Peyer's patch (tissue), 4 donors: Measurements from ENCODE around the gene CDH2. TPM values are rescaled to one million over a fixed set of nuclear protein-coding genes. Genes with fewer than 3 reads are reported as not detected.

Experiments
- DNase-seq, 3 donors: peaks; one replicate each; pipeline ENCODE4 v3.0.0-alpha.2; 2017 to 2019
- H3K27ac ChIP-seq, 4 donors: fragments of 200-600 bp; sonication (generic); one replicate each; pipeline ENCODE4 v1.5.1; 2016 to 2019
- H3K27me3 ChIP-seq, 2 donors: fragments of 200-600 bp; sonication (generic); one replicate each; pipeline ENCODE4 v1.5.1; 2019
- H3K36me3 ChIP-seq, 3 donors: fragments of 200-600 bp; sonication (generic); one replicate each; pipeline ENCODE4 v1.5.1; 2016 to 2019
- H3K4me1 ChIP-seq, 4 donors: fragments of 200-600 bp; sonication (generic); one replicate each; pipeline ENCODE4 v1.5.1; 2016 to 2019
- H3K4me3 ChIP-seq, 4 donors: fragments of 200-600 bp; sonication (generic); 1 replicate in 3 of 4; 2 replicates in 1 of 4; pipeline ENCODE4 v1.5.1; 2016 to 2019; ENCODE audit warnings: mild to moderate bottlenecking in 1 of 4
- H3K9me3 ChIP-seq, 4 donors: fragments of 200-600 bp; sonication (generic); one replicate each; pipeline ENCODE4 v1.5.1; 2016 to 2019; ENCODE audit warnings: mild to moderate bottlenecking in 1 of 4
- CTCF ChIP-seq, 6 experiments: fragments of 450-650 bp in 4 of 6; fragments of 200-600 bp in 2 of 6; sonication (generic) in 1 of 6; IDR thresholded peaks; one replicate each; pipeline ENCODE4 v1.5.1; 2017 to 2019; ENCODE audit warnings: antibody characterized with exemption in 6 of 6, mild to moderate bottlenecking in 3 of 6, moderate library complexity in 1 of 6
- POLR2A ChIP-seq, 2 donors: fragments of 450-650 bp; IDR thresholded peaks; one replicate each; pipeline ENCODE4 v1.5.1; 2017; ENCODE audit warnings: antibody characterized with exemption in 2 of 2, mild to moderate bottlenecking in 2 of 2, moderate library complexity in 2 of 2
- total RNA-seq, 4 donors: library from RNA; depleted of rRNA; stranded (reverse); fragments of >200 nt; gene quantifications; one replicate each; pipeline ENCODE4 v1.1.0, GENCODE V29; 2016

Gene CDH2
- total RNA-seq, 4 donors from 2014 or later, result 0.66 to 1.3 TPM; not detected in 2

GRCh38 chr18:28198620-28199019 lies 21.7 kb upstream of the CDH2 start:
- Histone ChIP-seq H3K4me1 (no peaks in the 10 kb centered on the region), H3K27ac (no peak overlapping the region)
- TF ChIP-seq CTCF (IDR thresholded peaks at IDR 0.05) (no peak), POLR2A (IDR thresholded peaks at IDR 0.05) (no peak)

GRCh38 chr18:28193177-28193778 lies 16.3 kb upstream of the CDH2 start:
- Histone ChIP-seq H3K27ac (no peak overlapping the region), H3K4me3 (no peak overlapping the region)

More at GRCh38 chr18:28198620-28199019, 21.7 kb upstream of the CDH2 start:
- no peak for DNase-seq
- Histone ChIP-seq H3K27me3 (no peaks in the 10 kb centered on the region), H3K9me3 (no peaks in the 10 kb centered on the region), H3K4me3 (no peak overlapping the region), H3K36me3 (no peaks in the 10 kb centered on the region)

GRCh38 chr18:28189400-28190239 lies 12.7 kb upstream of the CDH2 start:
- H3K36me3 ChIP-seq, result no peaks in the 10 kb centered on the region
- H3K27me3 ChIP-seq, result no peaks in the 10 kb centered on the region
- H3K4me1 ChIP-seq, result no peaks in the 10 kb centered on the region
- no peak overlapping the region for H3K27ac ChIP-seq
- H3K9me3 ChIP-seq, result no peaks in the 10 kb centered on the region
- H3K4me3 ChIP-seq, result no peak overlapping the region
- peak in 1 of 3 donors; percentile 52 for DNase-seq
- no peak for TF ChIP-seq POLR2A (IDR thresholded peaks at IDR 0.05)
- TF ChIP-seq CTCF (IDR thresholded peaks at IDR 0.05), result peak in 4 of 6 experiments; percentile 25 to 57 (median 51)

More at GRCh38 chr18:28193177-28193778, 16.3 kb upstream of the CDH2 start:
- H3K27me3 ChIP-seq, result no peaks in the 10 kb centered on the region
- no peaks in the 10 kb centered on the region for H3K9me3 ChIP-seq
- no peak for DNase-seq
- H3K36me3 ChIP-seq, result no peaks in the 10 kb centered on the region
- TF ChIP-seq CTCF (IDR thresholded peaks at IDR 0.05) (no peak), POLR2A (IDR thresholded peaks at IDR 0.05) (no peak)
- H3K4me1 ChIP-seq, result no peaks in the 10 kb centered on the region

- no peaks in the 10 kb centered on the region for H3K27me3 ChIP-seq
- no peak overlapping the region for H3K27ac ChIP-seq
- no peaks in the 10 kb centered on the region for H3K36me3 ChIP-seq
- no peaks in the 10 kb centered on the region for H3K9me3 ChIP-seq
- no peak for DNase-seq
- H3K4me1 ChIP-seq, result no peaks in the 10 kb centered on the region
- H3K4me3 ChIP-seq, result no peak overlapping the region
- no peak for TF ChIP-seq POLR2A (IDR thresholded peaks at IDR 0.05)
- no peak for TF ChIP-seq CTCF (IDR thresholded peaks at IDR 0.05)
Observed at GRCh38 chr18:28185121-28185520, 8.2 kb upstream of the CDH2 start.

- H3K4me3 ChIP-seq, result no peak overlapping the region
- no peaks in the 10 kb centered on the region for H3K27me3 ChIP-seq
- H3K9me3 ChIP-seq, result no peaks in the 10 kb centered on the region
- H3K27ac ChIP-seq, result no peak overlapping the region
- DNase-seq, result no peak
- H3K4me1 ChIP-seq, result no peaks in the 10 kb centered on the region
- H3K36me3 ChIP-seq, result no peaks in the 10 kb centered on the region
- TF ChIP-seq POLR2A (IDR thresholded peaks at IDR 0.05), result no peak
- no peak for TF ChIP-seq CTCF (IDR thresholded peaks at IDR 0.05)
Observed at GRCh38 chr18:28183418-28184078, 6.6 kb upstream of the CDH2 start.
